A549 (cell line): Measurements from ENCODE around the gene STIM1. TPM values are rescaled to one million over a fixed set of nuclear protein-coding genes. Genes with fewer than 3 reads are reported as not detected.

ENCODE experiments used
- ATAC-seq, 2 experiments: fragments of 200-7000 bp in 1 of 2; fragments of >200 bp in 1 of 2; cut with Nextera tagmentation in 1 of 2; cut with Tn5 transposase in 1 of 2; 3 replicates each; pipeline versions ENCODE4 v1.8.0 to v1.9.1; 2018 to 2020; ENCODE audit warnings: mild to moderate bottlenecking in 1 of 2, moderate library complexity in 1 of 2
- CTCF ChIA-PET: fragments of 300-600 bp; sonication (Branson Sonifier 250); formaldehyde crosslinking; extraction: SDS; loops from one replicate; lab custom pipeline; 2021; ENCODE audit warnings: antibody characterized with exemption, inconsistent platforms; lab: Yijun Ruan, JAX
- POLR2A ChIA-PET: fragments of 350-600 bp; formaldehyde crosslinking; extraction: SDS; loops from one replicate; lab custom pipeline; 2021; ENCODE audit warnings: antibody characterized with exemption, inconsistent platforms; lab: Yijun Ruan, JAX
- DNase-seq, 2 experiments: peaks; one replicate each; pipeline versions ENCODE4 v3.0.0 to v3.0.0-alpha.2; 2011 to 2016; ENCODE audit warnings: low read depth in 1 of 2, low spot score in 1 of 2
- FAIRE-seq: peaks from 2 replicates; lab custom pipeline; 2011; peaks lifted over from hg19 to GRCh38; lab: Jason Lieb, UNC
- H3K27ac ChIP-seq, 2 experiments: fragments of >200 bp; sonication (Bioruptor Twin); formaldehyde crosslinking; 3 replicates each; pipeline ENCODE4 v1.5.1; 2016 to 2017
- H3K4me1 ChIP-seq: fragments of >200 bp; sonication (Bioruptor Twin); formaldehyde crosslinking; 3 replicates; pipeline ENCODE4 v1.6.1; 2016
- H3K4me2 ChIP-seq: fragments of >200 bp; sonication (Bioruptor Twin); formaldehyde crosslinking; 3 replicates; pipeline ENCODE4 v1.6.1; 2016
- H3K4me3 ChIP-seq: fragments of >200 bp; sonication (Bioruptor Twin); formaldehyde crosslinking; 3 replicates; pipeline ENCODE4 v1.5.1; 2016
- H3K9me3 ChIP-seq: fragments of >200 bp; sonication (Bioruptor Twin); formaldehyde crosslinking; 3 replicates; pipeline ENCODE4 v1.6.1; 2016
- BCL3 ChIP-seq: fragments of >200 bp; sonication (Bioruptor Twin); formaldehyde crosslinking; IDR thresholded peaks from 3 replicates; pipeline ENCODE4 v1.6.1; 2016
- CBX8 ChIP-seq: fragments of 200-600 bp; sonication (generic); IDR thresholded peaks from 2 replicates; pipeline ENCODE4 v1.6.1; 2016
- CEBPB ChIP-seq, 2 experiments: fragments of >200 bp in 1 of 2; sonication (Bioruptor Twin) in 1 of 2; formaldehyde crosslinking in 1 of 2; IDR thresholded peaks; 2 replicates each; pipeline ENCODE4 v1.6.1; 2012 to 2016
- CHD4 ChIP-seq: fragments of 200-600 bp; sonication (generic); IDR thresholded peaks from 2 replicates; pipeline ENCODE4 v1.6.1; 2016; ENCODE audit warnings: antibody characterized with exemption, mild to moderate bottlenecking, borderline replicate concordance
- CTCF ChIP-seq: fragments of >200 bp; sonication (Bioruptor Twin); formaldehyde crosslinking; IDR thresholded peaks from 3 replicates; pipeline ENCODE4 v1.5.1; 2016
- ELK1 ChIP-seq: fragments of 150-350 bp; IDR thresholded peaks from 2 replicates; pipeline ENCODE4 v1.6.1; 2014; ENCODE audit warnings: low read depth, mild to moderate bottlenecking, low read length
- ESRRA ChIP-seq: fragments of 150-350 bp; IDR thresholded peaks from 2 replicates; pipeline ENCODE4 v1.6.1; 2014; ENCODE audit warnings: mild to moderate bottlenecking, low read length, borderline replicate concordance
- FOSL2 ChIP-seq, 2 experiments: fragments of 450-650 bp in 1 of 2; fragments of >200 bp in 1 of 2; sonication (Bioruptor Twin) in 1 of 2; formaldehyde crosslinking; IDR thresholded peaks; 2 replicates each; pipeline versions ENCODE4 v1.5.0 to v1.6.1; 2016 to 2020; ENCODE audit warnings: mild to moderate bottlenecking in 1 of 2, moderate library complexity in 1 of 2
- GATA3 ChIP-seq: IDR thresholded peaks from 2 replicates; pipeline ENCODE4 v1.6.1; 2012; ENCODE audit warnings: borderline replicate concordance
- JUN ChIP-seq, 2 experiments: fragments of >200 bp; sonication (Bioruptor Twin); formaldehyde crosslinking; IDR thresholded peaks; 2 replicates in 1 of 2; 3 replicates in 1 of 2; pipeline ENCODE4 v1.6.1; 2016 to 2017
- JUNB ChIP-seq: fragments of >200 bp; sonication (Bioruptor Twin); formaldehyde crosslinking; IDR thresholded peaks from 2 replicates; pipeline ENCODE4 v1.6.1; 2016
- MAFK ChIP-seq: fragments of 450-650 bp; IDR thresholded peaks from 2 replicates; pipeline ENCODE4 v1.6.1; 2014; ENCODE audit not compliant: partially characterized antibody
- MAZ ChIP-seq: fragments of 150-350 bp; IDR thresholded peaks from 2 replicates; pipeline ENCODE4 v1.6.1; 2014; ENCODE audit warnings: antibody characterized with exemption, low read depth, low read length, borderline replicate concordance
- NPAS2 ChIP-seq: fragments of 250-450 bp; sonication (Bioruptor Pico); IDR thresholded peaks from 2 replicates; pipeline ENCODE4 v1.8.0; 2022; ENCODE audit warnings: mild to moderate bottlenecking, moderate library complexity, borderline replicate concordance
- NR3C1 ChIP-seq: fragments of >200 bp; sonication (Bioruptor Twin); formaldehyde crosslinking; IDR thresholded peaks from 3 replicates; pipeline ENCODE4 v1.6.1; 2017
- PBX3 ChIP-seq: IDR thresholded peaks from 2 replicates; pipeline ENCODE4 v1.6.1; 2012
- PHF8 ChIP-seq: fragments of 200-600 bp; sonication (generic); IDR thresholded peaks from 2 replicates; pipeline ENCODE4 v1.6.1; 2016; ENCODE audit warnings: low read depth, mild to moderate bottlenecking, antibody characterized with exemption, moderate library complexity, borderline replicate concordance
- RCOR1 ChIP-seq: fragments of 150-350 bp; IDR thresholded peaks from 2 replicates; pipeline ENCODE4 v1.6.1; 2014; ENCODE audit warnings: antibody characterized with exemption, low read length, low read depth
- REST ChIP-seq: fragments of 200-600 bp; sonication (generic); IDR thresholded peaks from 2 replicates; pipeline ENCODE4 v1.6.1; 2016; ENCODE audit warnings: antibody characterized with exemption, mild to moderate bottlenecking, moderate library complexity
- RNF2 ChIP-seq: fragments of 200-600 bp; sonication (generic); IDR thresholded peaks from 2 replicates; pipeline ENCODE4 v1.6.1; 2016; ENCODE audit warnings: low read depth, mild to moderate bottlenecking, antibody characterized with exemption, moderate library complexity, borderline replicate concordance
- SMC3 ChIP-seq: fragments of >200 bp; sonication (Bioruptor Twin); formaldehyde crosslinking; IDR thresholded peaks from 3 replicates; pipeline ENCODE4 v1.6.1; 2018; ENCODE audit warnings: inconsistent platforms
- TP53 ChIP-seq: fragments of 250-450 bp; sonication (Bioruptor Pico); IDR thresholded peaks from 2 replicates; pipeline ENCODE4 v1.5.0; 2021; ENCODE audit warnings: mild to moderate bottlenecking, moderate library complexity
- ZC3H11A ChIP-seq: fragments of 450-650 bp; IDR thresholded peaks from 2 replicates; pipeline ENCODE4 v1.6.1; 2014; ENCODE audit warnings: antibody characterized with exemption, mild to moderate bottlenecking
- ZFP36 ChIP-seq: fragments of 450-650 bp; IDR thresholded peaks from 2 replicates; pipeline ENCODE4 v1.6.1; 2014; ENCODE audit warnings: borderline replicate concordance; ENCODE audit not compliant: partially characterized antibody
- WGBS: methylation state at CpG from one replicate; pipeline ENCODE4 v1.1.6; 2017; ENCODE audit errors: missing lambda C conversion rate; 5-methylcytosine and 5-hydroxymethylcytosine counted together
- polyA plus RNA-seq, 4 experiments: library from polyadenylated mRNA; depleted of rRNA in 3 of 4; stranded (reverse); fragments of >200 nt; fragmentation: RNase III in 1 of 4; extraction: RNeasy Plus Mini Kit Qiagen cat#74134 plus additional on column Dnase treatment in 1 of 4; gene quantifications; 2 replicates in 3 of 4; 3 replicates in 1 of 4; pipeline ENCODE4 v1.2.3, GENCODE V29; 2011 to 2017
- TF ChIP-seq, protein P1 (sequence below): fragments of 250-450 bp; sonication (Bioruptor Pico); IDR thresholded peaks from 2 replicates; pipeline ENCODE4 v1.5.0; 2020; ENCODE audit warnings: low read depth, mild to moderate bottlenecking, moderate library complexity
- TF ChIP-seq, protein P2 (sequence below): fragments of 250-450 bp; sonication (Bioruptor Pico); IDR thresholded peaks from 2 replicates; pipeline ENCODE4 v1.5.0; 2021; ENCODE audit warnings: mild to moderate bottlenecking, moderate library complexity, borderline replicate concordance

The STIM1 gene
- polyA plus RNA-seq, 2 of the 4 experiments (the other 2 are of a cell fraction), result 35.2 to 38.7 TPM

DNA sequence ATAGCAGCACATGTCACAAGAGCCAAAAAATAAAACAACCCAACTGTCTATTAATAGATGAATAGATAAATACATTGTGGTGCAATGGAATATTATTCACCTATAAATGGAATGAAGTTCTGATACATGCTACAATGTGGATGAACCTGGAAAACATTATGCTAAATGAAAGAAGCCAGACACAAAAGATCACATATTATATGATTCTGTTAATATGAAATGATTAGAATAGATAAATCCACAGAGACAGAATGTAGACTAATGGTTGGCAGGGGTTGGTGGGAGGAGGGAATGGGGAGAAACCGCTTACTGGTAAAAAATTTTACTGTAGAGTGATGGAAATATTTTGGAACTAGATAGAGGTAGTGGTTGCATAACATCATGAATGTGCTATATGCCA, 206.2 kb downstream of the STIM1 start:
- FAIRE-seq, result no peak
- Histone ChIP-seq H3K4me2 (no peak overlapping the region), H3K4me3 (no peak overlapping the region), H3K4me1 (no peaks in the 10 kb centered on the region), H3K27ac (no peak overlapping the region), H3K9me3 (no peaks in the 10 kb centered on the region)
- DNase-seq, result no peak
- 82% methylated on average over 1 of the region's 1 CpG for WGBS
- CTCF ChIA-PET, result interaction anchor here (6.1 to 15.7 kb wide), 2 partner anchors 11 to 213 kb away, joined by 55 to 919 read pairs; partner anchors contain the start of genes RHOG and STIM1
- TF ChIP-seq MAZ (no peak), CBX8 (no peak), NR3C1 (no peak), MAFK (no peak), JUN (IDR thresholded peaks at IDR 0.05) (no peak), REST (no peak), CEBPB (IDR thresholded peaks at IDR 0.05) (no peak), JUNB (no peak), CHD4 (no peak), FOSL2 (IDR thresholded peaks at IDR 0.05) (no peak), FOSL2 (CRISPR knock-in tag; IDR thresholded peaks at IDR 0.05) (no peak), NPAS2 (CRISPR knock-in tag) (no peak), PHF8 (no peak), TP53 (CRISPR knock-in tag) (no peak), ZC3H11A (no peak), SMC3 (no peak), RCOR1 (no peak), CTCF (no peak)
- TF ChIP-seq, protein P1, sequence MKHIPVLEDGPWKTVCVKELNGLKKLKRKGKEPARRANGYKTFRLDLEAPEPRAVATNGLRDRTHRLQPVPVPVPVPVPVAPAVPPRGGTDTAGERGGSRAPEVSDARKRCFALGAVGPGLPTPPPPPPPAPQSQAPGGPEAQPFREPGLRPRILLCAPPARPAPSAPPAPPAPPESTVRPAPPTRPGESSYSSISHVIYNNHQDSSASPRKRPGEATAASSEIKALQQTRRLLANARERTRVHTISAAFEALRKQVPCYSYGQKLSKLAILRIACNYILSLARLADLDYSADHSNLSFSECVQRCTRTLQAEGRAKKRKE (CRISPR knock-in tag), result no peak
- TF ChIP-seq, protein P2, sequence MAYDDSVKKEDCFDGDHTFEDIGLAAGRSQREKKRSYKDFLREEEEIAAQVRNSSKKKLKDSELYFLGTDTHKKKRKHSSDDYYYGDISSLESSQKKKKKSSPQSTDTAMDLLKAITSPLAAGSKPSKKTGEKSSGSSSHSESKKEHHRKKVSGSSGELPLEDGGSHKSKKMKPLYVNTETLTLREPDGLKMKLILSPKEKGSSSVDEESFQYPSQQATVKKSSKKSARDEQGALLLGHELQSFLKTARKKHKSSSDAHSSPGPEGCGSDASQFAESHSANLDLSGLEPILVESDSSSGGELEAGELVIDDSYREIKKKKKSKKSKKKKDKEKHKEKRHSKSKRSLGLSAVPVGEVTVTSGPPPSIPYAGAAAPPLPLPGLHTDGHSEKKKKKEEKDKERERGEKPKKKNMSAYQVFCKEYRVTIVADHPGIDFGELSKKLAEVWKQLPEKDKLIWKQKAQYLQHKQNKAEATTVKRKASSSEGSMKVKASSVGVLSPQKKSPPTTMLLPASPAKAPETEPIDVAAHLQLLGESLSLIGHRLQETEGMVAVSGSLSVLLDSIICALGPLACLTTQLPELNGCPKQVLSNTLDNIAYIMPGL, result no peak
- no peak for ATAC-seq
- POLR2A ChIA-PET, result no interaction called here

- H3K4me1 ChIP-seq, result no peaks in the 10 kb centered on the region
- ChIA-PET CTCF (interaction anchor here (0.6 to 15.7 kb wide), 7 partner anchors 8 to 215 kb away, joined by 3 to 919 read pairs (median 3); partner anchors contain the start of genes RHOG and STIM1), POLR2A (interaction anchor here (1.4 kb wide), 1 partner anchor 208 kb away, joined by 3 read pairs; the partner anchor contains the start of gene STIM1)
- 85% methylated on average over 3 of the region's 3 CpGs for WGBS
- no peaks in the 10 kb centered on the region for H3K9me3 ChIP-seq
- ATAC-seq, result no peak
- no peak for FAIRE-seq
- no peak overlapping the region for H3K27ac ChIP-seq
- DNase-seq, result no peak
- H3K4me2 ChIP-seq, result no peak overlapping the region
- H3K4me3 ChIP-seq, result no peak overlapping the region
- TF ChIP-seq RNF2 (no peak), ESRRA (no peak), PBX3 (no peak), ELK1 (no peak), NPAS2 (CRISPR knock-in tag) (no peak), GATA3 (no peak), ZFP36 (no peak), BCL3 (no peak), PHF8 (no peak)
Observed at GRCh38 chr11:4063348-4063747, 207.9 kb downstream of the STIM1 start.
